HG03432 (cell line): Measurements from ENCODE around the gene RTL10.

Experiments used
- ATAC-seq: cut with Tn5 transposase; IDR thresholded peaks from one replicate; pipeline ENCODE4 v1.9.1; 2021; ENCODE audit warnings: mild to moderate bottlenecking, moderate library complexity; ENCODE audit not compliant: unreplicated experiment

RTL10 gene

GRCh38 chr22:19811811-19812771, 42.6 kb downstream of the RTL10 start:
- ATAC-seq, result no peak

- no peak for ATAC-seq
Observed at GRCh38 chr22:19811211-19811621, 43.5 kb downstream of the RTL10 start.

- ATAC-seq, result no peak
Observed at GRCh38 chr22:19810381-19811201, 44.1 kb downstream of the RTL10 start.

- ATAC-seq, result no peak
Observed at GRCh38 chr22:19809741-19810140, 44.9 kb downstream of the RTL10 start.

- ATAC-seq, result no peak
Observed at GRCh38 chr22:19808873-19809478, 45.7 kb downstream of the RTL10 start.

GRCh38 chr22:19807914-19808872, 46.5 kb downstream of the RTL10 start:
- ATAC-seq, result no peak

- no peak for ATAC-seq
Observed at GRCh38 chr22:19807161-19807913, 47.3 kb downstream of the RTL10 start.

GRCh38 chr22:19806213-19807160, 48.2 kb downstream of the RTL10 start:
- no peak for ATAC-seq

- no peak for ATAC-seq
Observed at GRCh38 chr22:19805821-19806212, 48.9 kb downstream of the RTL10 start.
